HPDE6-E6E7 (cell line): ENCODE measurements around the gene TOM1.
"Not testable (repeated sequence)": the region's sequence is repeated elsewhere in the genome, so short reads cannot be mapped to it uniquely, and the experiment has no call there.

Experiments
- DNase-seq: peaks from one replicate; pipeline ENCODE4 v3.0.0; 2011; ENCODE audit warnings: missing footprints; ENCODE audit errors: extremely low spot score

Gene TOM1

DNA sequence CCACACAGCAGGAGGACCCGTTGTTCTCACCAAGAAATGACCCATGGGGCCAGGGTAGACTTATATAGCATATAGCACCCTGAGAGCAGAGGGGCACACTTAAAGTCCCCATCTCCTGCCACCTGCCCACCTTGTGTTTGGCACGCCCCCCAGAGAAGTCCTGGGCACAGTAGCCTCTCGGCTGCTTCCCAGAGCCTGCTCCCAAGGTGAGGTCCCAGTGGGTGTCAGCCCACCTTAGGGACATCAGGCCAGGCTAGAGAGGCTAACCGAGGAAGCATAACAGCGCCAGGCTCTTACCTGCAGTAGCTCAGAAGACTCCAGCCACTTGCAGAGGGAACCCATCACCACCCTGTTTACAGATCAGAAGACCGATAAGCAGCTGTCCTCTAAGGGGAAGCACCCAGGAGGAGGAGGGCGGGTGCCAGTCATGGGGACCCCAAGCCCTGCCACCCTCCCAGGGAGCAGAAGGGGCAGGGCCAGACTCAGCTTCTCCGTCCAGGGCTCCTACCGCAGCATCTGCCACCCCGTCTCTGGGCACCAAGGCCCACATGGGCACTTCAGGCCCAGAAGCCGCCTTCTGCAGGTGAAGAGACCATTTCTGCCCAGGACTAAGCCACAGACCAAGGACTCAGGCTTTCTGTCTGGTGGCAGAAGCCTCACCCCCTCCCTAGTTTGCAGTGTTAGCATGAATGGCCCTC, 46.3 kb downstream of the TOM1 start:
- DNase-seq: no peak

DNA sequence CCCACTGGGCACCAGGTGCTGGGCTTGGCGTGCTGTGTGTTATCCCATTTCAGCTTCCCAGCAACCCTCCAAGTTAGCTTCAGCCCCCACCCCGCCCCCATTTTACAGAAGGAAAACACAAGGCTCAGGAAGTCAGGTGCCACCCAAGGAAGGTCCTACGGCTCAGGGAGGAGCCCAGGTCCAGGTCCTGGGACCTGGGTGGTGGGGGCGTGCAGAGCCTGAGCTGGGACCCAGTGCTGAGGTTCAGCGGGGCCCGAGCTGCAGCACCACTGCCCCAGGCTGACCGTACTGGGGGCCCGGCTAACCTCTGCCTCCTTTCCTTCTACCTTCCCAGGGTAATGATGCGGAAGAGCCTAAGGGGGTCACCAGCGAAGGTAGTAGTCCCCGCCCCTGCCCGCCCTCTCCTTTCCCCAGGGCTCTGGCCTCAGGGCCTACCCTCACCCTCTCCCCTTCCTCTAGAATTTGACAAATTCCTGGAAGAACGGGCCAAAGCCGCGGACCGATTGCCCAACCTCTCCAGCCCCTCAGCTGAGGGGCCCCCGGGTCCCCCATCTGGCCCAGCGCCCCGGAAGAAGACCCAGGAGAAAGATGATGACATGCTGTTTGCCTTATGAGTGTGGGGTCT, 47.0 kb downstream of the TOM1 start:
- DNase-seq: no peak

DNA sequence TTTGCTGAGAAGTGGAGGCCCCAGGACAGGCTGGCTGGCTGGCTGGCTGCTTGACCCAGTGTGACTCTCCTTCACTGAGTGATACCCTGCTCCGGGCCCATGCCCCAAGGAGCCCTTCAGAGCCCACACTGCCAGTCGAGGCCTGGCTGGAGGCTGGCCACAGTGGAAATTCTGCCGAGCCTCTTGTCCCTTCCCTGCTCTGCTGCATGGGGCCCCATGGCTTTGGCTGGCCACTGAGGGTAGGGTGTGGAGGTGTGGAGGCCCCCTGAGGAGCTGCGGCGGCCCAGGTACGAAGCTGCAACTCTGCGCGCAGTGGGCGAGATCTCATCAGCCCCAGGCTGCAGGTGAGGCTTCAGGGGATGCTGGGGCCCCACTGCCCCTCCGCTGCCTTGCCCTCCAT, 47.8 kb downstream of the TOM1 start:
- DNase-seq: no peak

DNA sequence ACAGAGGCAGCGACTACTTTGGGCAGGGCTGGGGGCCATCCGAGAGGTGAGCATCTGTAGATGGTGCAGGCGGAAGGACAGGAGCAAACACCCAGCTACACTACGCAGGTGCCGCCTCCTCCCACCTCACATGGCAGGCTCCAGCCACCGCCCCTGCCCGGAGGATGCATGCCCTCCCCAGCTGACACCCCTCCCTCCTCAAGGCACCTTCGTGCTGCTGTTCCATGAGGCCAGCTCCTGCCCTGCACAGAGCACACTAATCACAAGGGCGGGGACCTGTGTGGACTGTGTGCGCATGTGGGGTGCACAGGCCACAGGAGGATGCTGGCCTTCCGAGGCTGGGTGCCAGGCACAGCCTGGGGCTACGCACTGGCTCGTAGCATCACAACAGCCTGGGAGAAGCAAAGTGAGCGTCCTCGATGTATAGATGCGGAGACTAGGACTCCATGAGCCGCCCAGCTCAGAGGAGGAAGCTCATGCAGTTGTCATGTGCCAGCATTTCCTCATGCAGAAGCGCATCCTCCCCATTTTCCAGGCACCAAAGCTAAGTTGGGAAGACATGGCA, 48.4 kb downstream of the TOM1 start:
- DNase-seq: no peak

DNA sequence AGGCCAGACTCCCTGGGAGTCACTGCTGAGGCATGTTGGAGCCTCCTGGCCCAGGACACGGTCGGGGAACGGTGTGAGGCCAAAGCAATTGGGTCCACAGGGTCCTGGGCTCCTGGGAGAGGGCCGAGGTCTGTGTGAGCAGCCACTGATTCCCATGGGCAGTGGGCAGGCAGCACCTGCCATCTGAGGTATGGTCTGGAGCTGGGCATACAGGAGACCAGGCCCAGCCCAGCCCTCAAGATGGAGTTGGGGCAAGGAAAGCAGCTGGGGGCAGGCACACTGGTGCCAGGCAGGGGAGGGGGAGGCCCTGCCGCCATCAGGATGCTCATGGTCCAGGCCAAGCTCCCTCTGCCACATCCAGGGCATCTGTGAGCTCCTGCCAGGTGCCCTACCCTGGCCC, 49.0 kb downstream of the TOM1 start:
- DNase-seq: no peak

DNA sequence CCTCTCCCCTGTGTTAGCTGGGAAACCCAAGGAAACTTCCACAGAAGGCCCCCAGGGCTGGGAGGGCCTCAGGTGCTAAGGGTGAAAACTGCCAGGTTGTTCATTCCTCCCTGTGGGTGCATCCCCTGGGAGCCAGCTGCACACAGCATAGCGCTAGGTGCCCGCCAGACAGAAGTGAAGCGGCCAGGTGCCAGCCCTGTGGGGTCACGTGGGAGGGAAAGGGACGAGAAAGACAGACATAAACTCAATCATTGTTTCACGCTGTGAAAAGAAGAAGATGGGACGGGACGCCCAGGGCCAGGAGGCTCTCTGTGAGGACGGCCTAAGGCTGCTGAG, 49.6 kb downstream of the TOM1 start:
- DNase-seq: no peak

DNA sequence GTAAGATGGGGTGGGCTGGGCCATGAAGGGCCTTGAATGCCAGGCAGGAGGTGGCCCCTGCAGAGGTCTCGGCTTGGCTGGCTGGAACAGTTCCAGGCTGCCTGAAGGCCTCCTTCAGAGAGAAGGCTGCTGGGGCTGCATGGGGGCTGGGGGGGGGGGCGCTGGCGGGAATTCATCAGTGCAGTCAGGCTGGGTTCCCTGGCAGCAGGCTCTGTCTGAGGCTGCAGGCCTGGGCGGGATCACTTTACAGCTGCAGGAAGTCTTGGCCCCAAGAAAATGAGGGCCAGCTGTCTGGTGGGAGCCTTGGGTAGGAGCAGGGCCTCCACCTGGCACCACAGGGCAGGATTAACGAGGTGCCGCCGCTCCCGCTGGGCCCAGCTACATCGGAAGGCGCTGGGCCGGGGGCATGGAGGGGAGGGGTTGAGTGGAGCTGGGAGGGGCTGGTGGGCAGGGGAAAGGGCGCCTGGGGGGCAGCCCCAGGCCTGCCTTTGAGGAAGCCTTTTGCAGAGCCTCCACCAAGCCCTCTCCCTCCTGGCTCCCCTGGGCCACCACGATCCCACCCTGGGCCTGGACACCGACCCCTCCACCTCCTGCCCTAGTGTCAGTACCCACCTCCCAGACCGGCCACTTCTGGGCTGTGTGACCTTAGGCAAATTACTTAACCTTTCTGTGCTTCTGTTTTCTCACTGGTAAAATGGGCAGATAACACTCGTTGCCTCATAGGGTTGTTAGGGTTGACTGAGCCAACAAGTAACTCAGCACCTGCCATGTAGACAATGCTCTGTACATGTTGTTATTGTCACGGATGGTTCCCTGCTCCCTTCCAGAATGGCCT, 50.2 kb downstream of the TOM1 start:
- no peak for DNase-seq

DNA sequence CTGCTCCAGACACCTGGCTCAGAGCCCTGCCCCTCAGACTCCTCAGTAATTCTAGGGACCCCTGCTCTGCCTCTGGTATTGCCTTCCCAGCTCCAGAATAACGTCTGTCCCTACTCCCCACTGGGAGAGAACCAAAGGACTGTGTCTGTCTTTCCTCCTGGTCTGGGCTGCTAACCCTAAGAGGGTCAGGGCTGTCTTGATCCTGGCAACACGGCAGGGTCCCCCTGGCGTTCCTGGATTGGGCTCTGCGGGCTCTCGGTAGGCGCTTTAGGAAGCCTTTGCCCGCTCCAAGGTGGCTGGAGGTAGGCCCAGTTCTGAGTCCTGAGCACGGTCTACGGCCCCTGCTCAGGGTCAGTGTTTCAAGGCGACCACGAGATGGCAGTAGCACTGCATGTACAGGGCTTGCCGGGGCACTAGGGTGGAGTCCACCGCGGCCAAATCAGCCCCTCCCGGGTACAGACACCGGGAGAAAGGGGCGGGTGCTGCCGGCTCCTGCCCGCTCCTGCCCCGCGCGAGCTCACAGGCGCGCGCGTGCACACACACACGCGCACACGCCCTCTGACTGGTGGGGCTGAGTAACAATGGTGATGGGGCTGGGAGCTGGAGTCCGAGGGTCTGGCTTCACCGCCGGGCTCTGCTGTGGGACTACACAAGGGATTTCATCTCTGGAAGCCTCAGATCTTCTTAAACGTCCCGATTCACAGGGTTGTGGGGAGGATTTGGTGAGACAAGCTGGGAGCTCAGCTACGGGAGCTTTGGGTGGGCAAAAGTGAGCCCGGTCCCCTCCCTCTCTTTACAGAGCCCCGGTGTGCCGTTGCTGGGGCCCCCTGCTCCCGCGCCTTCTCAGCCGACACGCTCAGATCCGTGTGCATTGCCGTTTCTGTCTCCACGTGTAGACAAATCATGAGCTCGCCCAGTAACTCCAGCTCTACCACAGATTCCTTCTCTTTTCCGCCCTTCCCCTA, 51.1 kb downstream of the TOM1 start:
- DNase-seq: peak; percentile 91

DNA sequence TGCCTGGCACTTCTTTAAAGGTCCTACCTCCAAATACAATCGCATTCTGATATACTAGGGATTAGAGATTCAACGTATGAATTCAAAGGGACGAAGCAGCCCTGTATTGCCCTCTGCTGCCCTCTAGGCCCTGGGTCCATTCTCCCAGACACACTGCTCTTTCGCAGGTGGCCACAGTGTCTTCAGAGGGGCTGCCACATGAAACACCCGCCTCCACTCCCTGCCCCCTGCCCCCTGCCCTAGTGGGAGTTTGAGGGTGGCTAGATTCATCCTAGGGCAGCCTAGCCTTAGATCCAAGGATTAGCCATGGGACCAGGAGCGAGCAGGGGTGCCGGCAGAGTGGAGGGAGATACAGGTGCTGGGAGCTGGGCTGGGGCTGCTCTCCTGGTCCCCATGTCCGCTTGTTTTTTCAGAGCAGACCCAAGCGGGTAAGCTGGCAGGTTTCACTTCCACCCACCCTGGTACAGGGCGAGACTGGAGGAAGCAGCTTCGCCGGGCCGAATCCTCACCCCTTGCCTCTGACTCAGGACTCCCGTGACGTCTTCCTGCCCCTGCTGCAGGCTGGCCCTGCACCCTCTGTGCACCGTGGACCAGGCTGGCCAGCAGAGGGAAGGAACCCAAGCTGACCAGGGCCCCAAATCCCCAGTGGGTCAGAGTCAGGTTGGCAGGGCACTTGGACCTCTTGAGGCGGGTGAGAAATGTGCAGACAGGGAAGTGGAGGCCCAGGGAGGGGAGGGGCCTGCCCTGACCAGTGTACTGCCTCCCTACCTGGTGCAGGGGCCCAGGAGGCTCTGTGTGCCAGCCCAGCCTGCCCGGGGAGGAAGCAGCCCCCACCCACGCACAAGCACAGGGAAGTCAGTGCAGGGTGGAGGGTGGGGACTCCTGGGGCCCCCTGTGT, 52.8 kb downstream of the TOM1 start:
- peak; percentile 40 for DNase-seq

DNA sequence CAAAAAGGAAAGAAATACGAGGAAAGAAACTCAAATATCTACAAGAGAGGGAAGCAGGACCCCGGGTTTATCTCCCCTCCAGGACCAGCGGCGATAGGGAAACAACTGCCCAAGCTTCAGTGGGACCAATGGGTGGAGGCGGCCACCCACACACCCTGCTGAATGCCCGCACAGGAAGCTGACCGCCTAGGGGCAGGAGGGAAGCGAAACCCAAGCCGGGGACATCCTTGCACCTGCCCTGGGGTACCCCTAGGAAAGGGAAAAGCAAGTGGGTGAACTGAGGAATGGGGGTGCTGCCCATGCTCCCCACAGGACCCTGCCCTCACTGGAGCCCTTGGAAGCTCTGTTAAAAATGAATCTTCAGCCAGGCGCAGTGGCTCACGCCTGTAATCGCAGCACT, 53.6 kb downstream of the TOM1 start:
- no peak for DNase-seq

DNA sequence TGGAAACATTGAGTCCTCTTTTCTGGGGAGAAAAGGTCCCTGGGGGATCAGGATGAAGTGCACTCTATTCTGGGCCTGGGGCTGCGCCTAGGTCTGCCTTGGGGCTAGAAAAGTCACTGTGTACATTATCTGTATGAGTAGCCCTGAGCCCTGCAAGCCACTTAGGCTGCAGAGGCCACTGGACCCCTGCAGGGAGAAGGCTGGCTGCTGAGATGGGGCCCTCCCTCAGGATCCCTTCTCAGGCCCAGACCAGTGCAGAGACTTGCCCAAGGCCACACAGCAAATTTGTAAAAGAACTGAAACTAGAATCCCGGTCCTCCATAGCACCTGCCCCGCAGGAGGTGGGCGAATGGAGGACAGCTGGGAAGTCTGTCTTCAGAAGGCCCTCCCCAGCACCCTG, 54.4 kb downstream of the TOM1 start:
- DNase-seq: no peak

DNA sequence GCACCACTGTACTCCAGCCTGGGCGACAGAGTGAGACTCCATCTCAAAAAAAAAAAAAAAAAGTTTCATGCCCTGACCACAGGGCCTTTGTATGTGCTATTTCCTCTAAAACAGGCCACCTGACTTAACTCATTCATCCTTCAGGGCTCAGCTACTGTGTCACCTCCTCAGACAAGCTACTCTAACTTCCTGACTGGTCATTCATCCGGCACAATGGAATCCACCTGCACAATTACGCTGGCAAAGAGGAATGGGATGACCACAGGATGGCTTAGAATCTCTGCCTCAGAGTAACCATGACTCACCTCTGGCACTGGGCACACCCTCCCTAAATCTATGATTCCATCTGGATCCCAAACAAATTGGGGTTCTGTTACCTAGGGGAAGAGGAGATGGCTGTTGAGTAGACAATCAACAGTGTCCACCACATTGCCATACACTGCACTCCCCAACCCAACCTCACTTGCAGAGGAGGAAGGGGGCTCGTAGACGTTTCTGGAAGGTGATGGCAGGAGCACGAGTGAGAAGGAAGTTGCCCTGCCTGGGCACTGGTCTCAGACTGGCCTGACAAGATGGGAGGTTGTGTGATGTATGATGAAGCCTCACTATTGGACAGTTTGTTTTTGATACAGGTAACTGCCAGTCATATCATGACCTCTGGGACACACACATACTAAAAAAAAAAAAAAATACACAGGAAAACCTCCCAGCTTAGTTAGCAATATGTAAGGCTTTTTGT, 58.4 kb downstream of the TOM1 start:
- peak; percentile 71 for DNase-seq

DNA sequence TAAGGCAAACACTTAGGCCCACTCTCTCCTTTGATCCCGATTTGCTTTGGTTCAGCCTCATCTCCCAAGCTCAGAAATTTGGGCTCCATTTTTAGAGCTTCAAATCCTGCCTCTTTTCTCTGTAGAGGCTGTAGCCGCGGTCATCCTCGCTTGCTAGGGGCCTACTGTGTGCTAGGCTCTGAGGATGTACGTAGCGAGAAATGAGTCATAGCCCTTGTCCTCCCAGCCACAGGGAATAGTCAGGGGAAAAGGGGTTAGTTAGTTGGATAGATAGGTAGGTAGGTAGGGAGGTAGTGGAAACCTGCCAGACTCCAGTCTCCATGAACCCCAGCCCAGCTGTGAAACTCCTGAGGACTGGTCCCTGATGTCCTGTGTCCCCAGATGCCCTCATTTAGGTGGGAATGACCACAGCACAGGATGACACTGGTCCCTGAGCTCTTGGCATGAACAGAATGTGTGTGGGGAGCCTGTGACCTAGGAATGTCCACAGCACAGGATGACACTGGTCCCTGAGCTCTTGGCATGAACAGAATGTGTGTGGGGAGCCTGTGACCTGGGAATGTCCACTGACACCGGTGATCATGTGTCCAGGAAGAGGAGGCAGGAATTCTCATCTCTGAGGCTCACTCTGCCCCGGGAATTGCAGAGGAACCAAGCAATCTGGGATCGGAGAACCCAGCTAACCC, 59.8 kb downstream of the TOM1 start:
- DNase-seq: no peak

DNA sequence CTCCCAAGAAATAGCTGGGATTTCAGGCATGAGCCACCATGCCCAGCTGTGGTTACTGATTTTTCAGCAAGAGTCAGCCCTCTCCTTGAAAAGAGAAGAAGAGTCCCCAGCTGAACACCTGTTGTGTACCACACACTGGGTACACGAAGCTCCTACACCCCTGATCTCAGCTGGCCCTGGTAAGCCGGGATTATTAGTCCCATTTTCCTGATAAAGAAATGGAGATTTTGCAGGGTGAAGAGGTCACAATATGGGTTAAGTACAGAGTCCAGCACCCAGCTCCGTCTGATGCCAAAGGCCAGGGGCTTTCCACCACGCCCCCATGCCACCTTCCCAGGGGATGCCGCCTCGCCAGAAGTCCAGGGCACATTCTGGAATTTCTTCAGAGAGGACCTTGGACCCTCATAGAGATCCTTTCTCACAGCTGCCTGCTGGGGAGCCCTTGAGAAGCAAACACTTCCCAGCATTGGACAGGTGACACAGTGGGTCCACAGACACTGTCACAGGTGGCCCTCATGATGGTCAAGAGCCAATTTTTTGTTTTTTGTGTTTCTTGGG, 61.4 kb downstream of the TOM1 start:
- DNase-seq: no peak

DNA sequence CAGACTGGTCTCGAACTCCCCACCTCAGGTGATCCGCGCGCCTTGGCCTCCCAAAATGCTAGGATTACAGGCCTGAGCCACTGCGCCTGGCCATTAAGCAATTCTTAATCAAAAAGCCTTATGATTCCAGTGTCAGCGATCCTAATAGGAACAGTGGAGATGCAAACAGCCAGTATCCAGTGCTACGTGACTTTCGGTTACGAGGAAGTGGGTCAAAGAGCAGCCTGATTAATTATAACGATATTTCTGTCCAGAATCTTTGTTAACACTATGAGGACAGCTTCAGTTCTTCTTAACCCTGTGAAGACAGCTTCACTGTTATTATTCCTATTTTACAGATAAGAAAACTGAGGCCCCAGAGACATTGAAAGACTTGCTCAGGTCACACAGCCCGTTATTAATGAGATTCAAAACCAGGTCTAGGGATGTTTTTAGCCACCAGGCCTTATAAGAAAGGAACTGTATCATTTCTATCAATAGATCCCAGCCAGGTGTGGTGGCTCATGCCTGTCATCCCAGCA, 63.9 kb downstream of the TOM1 start:
- no peak for DNase-seq

DNA sequence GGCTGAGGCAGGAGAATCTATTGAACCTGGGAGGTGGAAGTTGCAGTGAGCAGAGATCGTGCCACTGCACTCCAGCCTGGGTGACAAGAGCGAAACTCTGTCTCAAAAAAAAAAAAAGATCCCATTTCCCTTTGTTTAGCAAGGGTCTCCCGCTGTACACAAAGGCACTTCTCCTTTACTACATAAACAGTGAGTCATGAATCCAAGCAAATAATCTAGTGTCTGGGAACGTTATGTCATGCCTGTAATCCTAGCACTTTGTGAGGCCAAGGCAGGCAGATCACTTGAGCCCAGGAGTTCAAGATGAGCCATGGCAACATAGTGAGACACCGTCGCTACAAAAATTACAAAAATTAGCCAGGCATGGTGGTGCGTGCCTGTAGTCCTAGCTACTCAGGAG, 64.5 kb downstream of the TOM1 start:
- DNase-seq: not testable (repeated sequence)

DNA sequence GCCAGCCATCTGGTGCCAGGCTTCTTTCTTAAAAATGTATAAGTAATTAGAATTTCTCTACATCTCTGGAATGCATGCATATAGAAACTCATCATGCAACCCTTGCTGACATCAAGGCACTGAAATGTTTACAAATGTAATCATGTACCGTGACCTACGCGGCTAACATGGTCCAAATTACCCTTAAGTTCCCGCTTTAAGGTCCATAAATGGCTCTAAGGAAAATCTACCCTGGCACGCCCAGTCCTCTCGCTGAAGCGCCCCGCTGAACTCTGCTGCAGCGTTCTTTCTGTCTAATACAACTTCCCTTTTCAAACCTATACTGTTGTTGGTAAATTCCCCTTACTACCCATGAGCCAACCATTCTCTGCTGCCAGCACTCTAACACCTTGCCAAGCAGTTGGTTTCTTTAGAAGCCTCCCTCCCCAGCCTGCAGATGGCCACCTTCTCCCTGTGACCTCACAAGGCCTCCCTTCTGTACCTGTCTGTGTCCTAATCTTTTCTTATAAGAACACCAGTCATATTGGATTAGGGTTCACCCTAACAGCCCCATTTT, 67.7 kb downstream of the TOM1 start:
- no peak for DNase-seq

DNA sequence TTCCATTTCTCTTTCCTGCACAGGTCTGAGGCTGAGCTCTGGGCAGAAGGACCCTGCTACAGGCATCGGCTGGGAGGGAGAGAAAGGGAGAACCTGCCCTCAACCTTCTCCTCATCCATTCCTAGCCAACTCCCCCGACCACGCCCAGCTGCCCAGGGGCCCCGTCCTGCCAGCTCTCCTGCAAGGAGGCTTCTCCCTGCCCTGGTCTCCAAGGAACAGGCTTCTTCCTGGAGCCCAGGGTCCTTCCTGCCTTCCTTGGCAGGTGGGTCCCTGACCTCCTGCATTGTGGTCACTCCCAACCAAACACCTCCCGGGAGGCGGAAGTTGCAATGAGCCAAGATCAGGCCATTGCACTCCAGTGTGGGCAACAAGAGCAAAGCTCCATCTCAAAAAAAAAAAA, 68.7 kb downstream of the TOM1 start:
- no peak for DNase-seq
